ENCODE measurements around the gene BLNK.

BLNK gene

GRCh38 chr10:96242822-96243221, 28.5 kb downstream of the BLNK start:
- no peak overlapping the region for H3K4me3 ChIP-seq (ENCODE audit: low read length)
- no peaks in the 10 kb centered on the region for H3K27me3 ChIP-seq (ENCODE audit: insufficient read depth, low read length)
- H3K36me3 ChIP-seq (ENCODE audit: insufficient read depth, low read length) = no peaks in the 10 kb centered on the region
- WGBS = 100% methylated on average over 2 of the region's 2 CpGs
- no peaks in the 10 kb centered on the region for H3K4me1 ChIP-seq (ENCODE audit: insufficient read depth, low read length)
- no peaks in the 10 kb centered on the region for H3K9me3 ChIP-seq (ENCODE audit: insufficient read depth, low read depth, low read length)
- H3K9ac ChIP-seq (ENCODE audit: low read depth, low read length) = no peak overlapping the region
- H3K27ac ChIP-seq (ENCODE audit: low read depth, low read length) = no peak overlapping the region

GRCh38 chr10:96238646-96239623, 32.4 kb downstream of the BLNK start:
- no peaks in the 10 kb centered on the region for H3K27me3 ChIP-seq (ENCODE audit: insufficient read depth, low read length)
- no peaks in the 10 kb centered on the region for H3K9me3 ChIP-seq (ENCODE audit: insufficient read depth, low read depth, low read length)
- H3K36me3 ChIP-seq (ENCODE audit: insufficient read depth, low read length) = no peaks in the 10 kb centered on the region
- H3K9ac ChIP-seq (ENCODE audit: low read depth, low read length) = no peak overlapping the region
- H3K4me1 ChIP-seq (ENCODE audit: insufficient read depth, low read length) = no peaks in the 10 kb centered on the region
- 68% methylated on average over 4 of the region's 4 CpGs for WGBS
- no peak overlapping the region for H3K27ac ChIP-seq (ENCODE audit: low read depth, low read length)
- no peak overlapping the region for H3K4me3 ChIP-seq (ENCODE audit: low read length)

GRCh38 chr10:96236876-96237275, 34.5 kb downstream of the BLNK start:
- Histone ChIP-seq H3K27ac (ENCODE audit: low read depth, low read length) (no peak overlapping the region), H3K4me3 (ENCODE audit: low read length) (no peak overlapping the region), H3K9ac (ENCODE audit: low read depth, low read length) (no peak overlapping the region), H3K9me3 (ENCODE audit: insufficient read depth, low read depth, low read length) (no peaks in the 10 kb centered on the region), H3K27me3 (ENCODE audit: insufficient read depth, low read length) (no peaks in the 10 kb centered on the region), H3K4me1 (ENCODE audit: insufficient read depth, low read length) (no peaks in the 10 kb centered on the region), H3K36me3 (ENCODE audit: insufficient read depth, low read length) (no peaks in the 10 kb centered on the region)
- 100% methylated on average over 1 of the region's 1 CpG for WGBS

- 98% methylated on average over 6 of the region's 6 CpGs for WGBS
- Histone ChIP-seq H3K4me3 (ENCODE audit: low read length) (no peak overlapping the region), H3K36me3 (ENCODE audit: insufficient read depth, low read length) (no peaks in the 10 kb centered on the region), H3K27me3 (ENCODE audit: insufficient read depth, low read length) (no peaks in the 10 kb centered on the region), H3K4me1 (ENCODE audit: insufficient read depth, low read length) (no peaks in the 10 kb centered on the region), H3K9ac (ENCODE audit: low read depth, low read length) (no peak overlapping the region), H3K27ac (ENCODE audit: low read depth, low read length) (no peak overlapping the region), H3K9me3 (ENCODE audit: insufficient read depth, low read depth, low read length) (no peaks in the 10 kb centered on the region)
These were observed 35.3 kb downstream of the BLNK start for GRCh38 chr10:96236090-96236478.

- Histone ChIP-seq H3K27ac (ENCODE audit: low read depth, low read length) (no peak overlapping the region), H3K9ac (ENCODE audit: low read depth, low read length) (no peak overlapping the region), H3K4me3 (ENCODE audit: low read length) (no peak overlapping the region), H3K36me3 (ENCODE audit: insufficient read depth, low read length) (no peaks in the 10 kb centered on the region), H3K4me1 (ENCODE audit: insufficient read depth, low read length) (no peaks in the 10 kb centered on the region), H3K9me3 (ENCODE audit: insufficient read depth, low read depth, low read length) (no peaks in the 10 kb centered on the region), H3K27me3 (ENCODE audit: insufficient read depth, low read length) (no peaks in the 10 kb centered on the region)
- 93% methylated on average over 8 of the region's 8 CpGs for WGBS
These were observed 35.9 kb downstream of the BLNK start for GRCh38 chr10:96235326-96236089.

GRCh38 chr10:96233959-96234358, 37.4 kb downstream of the BLNK start:
- 77% methylated on average over 1 of the region's 2 CpGs for WGBS
- no peak overlapping the region for H3K27ac ChIP-seq (ENCODE audit: low read depth, low read length)
- H3K9me3 ChIP-seq (ENCODE audit: insufficient read depth, low read depth, low read length) = no peaks in the 10 kb centered on the region
- no peaks in the 10 kb centered on the region for H3K36me3 ChIP-seq (ENCODE audit: insufficient read depth, low read length)
- no peaks in the 10 kb centered on the region for H3K27me3 ChIP-seq (ENCODE audit: insufficient read depth, low read length)
- H3K4me1 ChIP-seq (ENCODE audit: insufficient read depth, low read length) = peaks cover 3% of the 10 kb centered on the region; the same call in 1 of the 2 replicates
- no peak overlapping the region for H3K9ac ChIP-seq (ENCODE audit: low read depth, low read length)
- H3K4me3 ChIP-seq (ENCODE audit: low read length) = no peak overlapping the region

GRCh38 chr10:96230527-96230926, 40.8 kb downstream of the BLNK start:
- no peak overlapping the region for H3K4me3 ChIP-seq (ENCODE audit: low read length)
- WGBS = 94% methylated on average over 6 of the region's 6 CpGs

GRCh38 chr10:96229568-96230030, 41.8 kb downstream of the BLNK start:
- H3K27ac ChIP-seq (ENCODE audit: low read depth, low read length) = no peak overlapping the region
- WGBS = 5% methylated on average over 7 of the region's 7 CpGs

More at GRCh38 chr10:96230527-96230926, 40.8 kb downstream of the BLNK start:
- H3K9me3 ChIP-seq (ENCODE audit: insufficient read depth, low read depth, low read length) = no peaks in the 10 kb centered on the region
- H3K27me3 ChIP-seq (ENCODE audit: insufficient read depth, low read length) = no peaks in the 10 kb centered on the region
- H3K4me1 ChIP-seq (ENCODE audit: insufficient read depth, low read length) = peaks cover 3% of the 10 kb centered on the region; the same call in 1 of the 2 replicates
- no peak overlapping the region for H3K9ac ChIP-seq (ENCODE audit: low read depth, low read length)
- H3K36me3 ChIP-seq (ENCODE audit: insufficient read depth, low read length) = no peaks in the 10 kb centered on the region
- H3K27ac ChIP-seq (ENCODE audit: low read depth, low read length) = no peak overlapping the region

GRCh38 chr10:96228408-96228994, 42.9 kb downstream of the BLNK start:
- Histone ChIP-seq H3K9ac (ENCODE audit: low read depth, low read length) (no peak overlapping the region), H3K9me3 (ENCODE audit: insufficient read depth, low read depth, low read length) (no peaks in the 10 kb centered on the region), H3K27me3 (ENCODE audit: insufficient read depth, low read length) (no peaks in the 10 kb centered on the region), H3K4me3 (ENCODE audit: low read length) (no peak overlapping the region), H3K27ac (ENCODE audit: low read depth, low read length) (no peak overlapping the region), H3K4me1 (ENCODE audit: insufficient read depth, low read length) (peaks cover 7% of the 10 kb centered on the region; the same call in 1 of the 2 replicates), H3K36me3 (ENCODE audit: insufficient read depth, low read length) (no peaks in the 10 kb centered on the region)
- 97% methylated on average over 9 of the region's 9 CpGs for WGBS

More at GRCh38 chr10:96229568-96230030, 41.8 kb downstream of the BLNK start:
- Histone ChIP-seq H3K9me3 (ENCODE audit: insufficient read depth, low read depth, low read length) (no peaks in the 10 kb centered on the region), H3K4me1 (ENCODE audit: insufficient read depth, low read length) (peaks cover 3% of the 10 kb centered on the region; the same call in 1 of the 2 replicates), H3K9ac (ENCODE audit: low read depth, low read length) (no peak overlapping the region), H3K36me3 (ENCODE audit: insufficient read depth, low read length) (no peaks in the 10 kb centered on the region), H3K4me3 (ENCODE audit: low read length) (no peak overlapping the region), H3K27me3 (ENCODE audit: insufficient read depth, low read length) (no peaks in the 10 kb centered on the region)

- 89% methylated on average over 19 of the region's 19 CpGs for WGBS
- Histone ChIP-seq H3K4me1 (ENCODE audit: insufficient read depth, low read length) (peaks cover 16% of the 10 kb centered on the region), H3K4me3 (ENCODE audit: low read length) (no peak overlapping the region), H3K27me3 (ENCODE audit: insufficient read depth, low read length) (no peaks in the 10 kb centered on the region), H3K27ac (ENCODE audit: low read depth, low read length) (no peak overlapping the region), H3K9ac (ENCODE audit: low read depth, low read length) (no peak overlapping the region), H3K36me3 (ENCODE audit: insufficient read depth, low read length) (no peaks in the 10 kb centered on the region), H3K9me3 (ENCODE audit: insufficient read depth, low read depth, low read length) (no peaks in the 10 kb centered on the region)
These were observed 44.2 kb downstream of the BLNK start for GRCh38 chr10:96227206-96227605.

- Histone ChIP-seq H3K9me3 (ENCODE audit: insufficient read depth, low read depth, low read length) (no peaks in the 10 kb centered on the region), H3K4me3 (ENCODE audit: low read length) (no peak overlapping the region), H3K27me3 (ENCODE audit: insufficient read depth, low read length) (no peaks in the 10 kb centered on the region), H3K36me3 (ENCODE audit: insufficient read depth, low read length) (no peaks in the 10 kb centered on the region), H3K9ac (ENCODE audit: low read depth, low read length) (no peak overlapping the region), H3K27ac (ENCODE audit: low read depth, low read length) (no peak overlapping the region), H3K4me1 (ENCODE audit: insufficient read depth, low read length) (peaks cover 29% of the 10 kb centered on the region)
- WGBS = 91% methylated on average over 6 of the region's 6 CpGs
These were observed 46.2 kb downstream of the BLNK start for GRCh38 chr10:96225119-96225518.
